HT1080 (cell line): Measurements from ENCODE around the gene NAB2. TPM values are rescaled to one million over a fixed set of nuclear protein-coding genes. Genes with fewer than 3 reads are reported as not detected.
A peak's percentile ranks its signal among the peaks of the same experiment; 100 is the strongest.
"Not testable (repeated sequence)": the region's sequence is repeated elsewhere in the genome, so short reads cannot be mapped to it uniquely, and the experiment has no call there.

Experiments used
- DNase-seq: peaks from one replicate; pipeline ENCODE4 v3.0.0-alpha.2; 2015; ENCODE audit warnings: low read depth
- total RNA-seq: library from RNA; depleted of rRNA; stranded (reverse); fragments of >200 nt; shearing (Covaris generic); gene quantifications from 2 replicates; pipeline ENCODE4 v1.2.3, GENCODE V29; 2014

The NAB2 gene
- total RNA-seq, 1 experiment from 2014 or later, result 27.4 TPM

GRCh38 chr12:57109207-57110103 lies 20.5 kb downstream of the NAB2 start:
- DNase-seq, result no peak

- DNase-seq, result peak; percentile 58
Observed at GRCh38 chr12:57110104-57111030, 21.5 kb downstream of the NAB2 start.

DNA sequence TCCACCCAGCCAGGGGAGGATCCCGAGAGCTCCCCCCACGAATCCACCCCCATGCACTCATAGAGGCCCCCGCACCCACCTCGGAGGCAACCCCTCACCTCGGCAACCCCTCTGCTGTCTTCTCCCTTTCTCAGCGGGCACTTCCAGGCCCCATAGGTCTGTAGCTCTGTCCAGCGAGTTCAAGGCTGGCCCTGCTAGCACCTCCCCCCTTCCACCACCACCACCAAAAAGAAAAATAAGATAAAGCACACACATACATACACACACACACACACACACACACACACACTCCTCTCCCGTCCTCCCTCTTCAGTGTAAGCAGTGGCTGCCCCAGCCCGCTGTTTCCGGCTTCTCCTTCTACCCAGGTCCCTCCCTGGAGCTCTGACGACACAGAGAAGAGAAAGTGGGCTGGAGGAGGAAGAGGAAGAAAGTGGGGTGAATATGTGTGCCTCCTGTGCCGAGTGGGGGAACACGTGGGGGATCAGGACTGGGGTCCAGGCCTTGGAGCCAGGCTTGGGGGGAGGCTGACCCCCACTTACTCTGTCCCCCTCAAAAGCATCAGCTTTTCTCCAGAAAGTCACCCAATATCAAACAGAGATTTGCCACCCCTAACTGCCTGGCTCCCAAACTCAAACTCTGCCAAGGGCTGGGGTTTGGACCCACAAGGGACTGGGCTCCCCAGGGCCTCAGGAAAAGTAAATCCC lies 22.3 kb downstream of the NAB2 start, which contains the start of gene STAT6:
Gene STAT6 (minus strand): TSS at position 332 of the 704 bp plus-strand sequence. CDS start 3,084 bp downstream, outside the sequence.
- peak; percentile 84 for DNase-seq

- DNase-seq, result no peak
Observed at GRCh38 chr12:57112492-57113294, 23.8 kb downstream of the NAB2 start.

DNA sequence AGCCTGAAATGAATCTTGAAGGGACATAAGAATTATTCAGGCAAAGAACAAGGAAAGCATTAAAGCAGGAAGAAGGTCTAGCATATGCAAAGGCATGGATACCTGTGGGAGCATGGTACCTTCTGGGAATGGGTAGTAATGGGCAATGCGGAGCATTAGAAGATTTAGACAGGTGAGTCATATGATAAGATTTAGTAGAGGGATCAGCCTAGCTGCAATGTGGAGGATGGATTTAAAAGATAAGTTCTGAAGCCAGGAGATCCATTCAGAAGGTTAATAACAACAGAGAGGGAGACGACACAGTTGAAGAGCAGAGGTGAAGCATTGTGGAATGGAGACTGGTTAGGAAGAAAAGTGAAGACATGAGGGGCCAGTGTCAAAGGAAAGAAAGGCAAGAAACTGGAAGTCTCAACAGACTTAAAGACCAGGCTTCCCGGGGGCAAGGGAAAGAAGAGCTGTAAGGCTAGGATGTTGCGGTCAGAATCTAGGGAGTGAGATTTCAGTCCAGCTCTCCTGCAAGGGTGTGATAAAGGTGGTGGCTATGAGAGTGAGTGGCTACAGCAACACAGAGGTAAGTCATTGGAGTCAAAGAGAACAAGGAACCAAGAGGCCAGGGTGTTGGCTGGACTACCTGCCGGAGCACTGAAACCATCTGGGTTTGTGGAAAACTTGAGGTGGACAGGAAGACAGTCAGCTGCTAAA lies 27.8 kb downstream of the NAB2 start:
- DNase-seq, result no peak

- peak; percentile 88 for DNase-seq
Observed at GRCh38 chr12:57118711-57119271, 29.9 kb downstream of the NAB2 start.

DNA sequence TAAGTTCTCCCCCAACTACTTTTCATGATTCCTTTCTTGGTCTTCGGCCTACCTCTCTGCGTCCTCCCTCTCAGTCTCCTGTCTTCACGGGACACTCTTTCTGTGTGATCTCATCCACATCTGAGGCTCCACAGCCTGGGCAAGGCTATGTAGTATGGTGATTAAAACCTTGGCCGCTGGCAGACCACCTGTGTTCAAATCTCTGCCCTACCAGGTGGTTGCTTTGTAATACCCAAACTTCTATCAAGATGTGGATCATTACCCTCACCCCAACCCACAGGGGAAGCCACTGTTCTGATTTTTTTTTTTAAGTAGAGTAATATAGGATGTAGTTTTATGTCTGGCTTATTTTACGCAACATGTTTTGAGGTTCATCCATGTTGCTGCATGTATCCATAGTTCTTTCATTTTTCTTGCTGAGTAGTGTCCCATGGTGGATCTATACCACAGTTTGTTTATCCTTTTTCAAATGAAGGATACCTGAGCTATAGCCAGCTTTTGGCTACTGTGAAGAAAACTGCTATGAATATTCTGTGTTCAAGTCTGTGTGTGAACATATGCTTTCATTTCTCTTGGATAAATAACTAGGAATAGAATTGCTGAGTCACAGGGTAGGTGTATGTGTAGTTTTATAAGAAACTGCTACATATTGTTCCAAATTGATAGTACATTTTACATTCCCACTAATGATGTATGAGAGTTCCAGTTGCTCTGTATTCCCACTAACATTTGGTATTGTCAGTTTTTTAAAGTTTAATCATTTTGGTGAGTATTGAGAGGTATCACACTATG lies 30.6 kb downstream of the NAB2 start:
- DNase-seq, result no peak

DNA sequence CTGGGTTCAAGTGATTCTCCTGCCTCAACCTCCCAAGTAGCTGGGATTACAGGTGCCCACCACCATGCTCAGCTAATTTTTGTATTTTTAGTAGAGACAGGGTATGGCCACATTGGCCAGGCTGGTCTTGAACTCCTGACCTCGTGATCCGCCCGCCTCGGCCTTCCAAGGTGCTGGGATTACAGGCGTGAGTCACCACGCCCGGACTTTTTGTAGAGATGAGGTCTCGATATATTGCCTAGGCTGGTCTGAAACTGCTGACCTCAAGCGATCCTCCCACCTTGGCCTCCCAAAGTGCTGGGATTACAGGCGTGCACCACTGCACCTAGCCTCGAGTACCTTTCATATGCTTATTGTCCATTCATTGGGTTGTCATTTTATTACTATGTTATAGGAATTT lies 31.8 kb downstream of the NAB2 start:
- not testable (repeated sequence) for DNase-seq

- DNase-seq, result no peak
Observed at GRCh38 chr12:57123813-57124212, 34.9 kb downstream of the NAB2 start.

- peak; percentile 64 for DNase-seq
Observed at GRCh38 chr12:57124261-57124877, 35.5 kb downstream of the NAB2 start.

DNA sequence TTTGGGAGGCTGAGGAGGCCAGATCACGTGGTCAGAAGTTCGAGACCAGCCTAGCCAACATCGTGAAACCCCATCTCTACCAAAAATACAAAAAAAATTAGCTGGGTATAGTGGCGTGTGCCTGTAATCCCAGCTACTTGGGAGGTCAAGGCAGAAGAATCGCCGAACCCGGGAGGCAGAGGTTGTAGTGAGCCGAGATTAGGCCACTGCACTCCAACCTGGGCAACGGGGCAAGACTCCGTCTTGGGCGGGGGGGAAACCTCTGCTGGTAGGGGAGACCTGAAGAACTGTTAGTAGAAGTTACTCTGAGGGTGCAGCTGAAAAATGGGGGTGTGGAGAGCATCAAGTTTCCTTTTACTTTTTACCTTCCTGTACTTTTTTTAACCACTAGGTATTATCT lies 37.1 kb downstream of the NAB2 start:
- no peak for DNase-seq

DNA sequence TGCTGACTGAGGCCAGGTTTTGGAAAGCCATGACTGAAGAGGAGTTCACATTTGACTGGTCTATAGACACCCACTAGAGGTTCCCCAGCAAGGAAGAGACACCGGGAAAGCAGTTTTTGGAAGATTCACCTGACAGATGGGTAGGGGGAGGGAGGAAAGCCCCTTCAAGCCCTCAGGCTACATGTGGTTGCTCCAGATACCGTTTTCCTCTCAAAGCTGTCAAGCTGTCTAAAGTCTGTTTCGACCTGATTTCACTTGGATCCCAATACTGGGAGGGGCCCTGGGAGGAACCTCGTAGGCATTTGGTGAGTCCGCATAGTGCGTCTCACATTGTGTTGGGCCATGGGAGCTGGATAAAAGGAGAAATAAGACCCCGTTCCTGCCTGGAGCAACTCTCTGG lies 37.6 kb downstream of the NAB2 start:
- DNase-seq, result no peak

DNA sequence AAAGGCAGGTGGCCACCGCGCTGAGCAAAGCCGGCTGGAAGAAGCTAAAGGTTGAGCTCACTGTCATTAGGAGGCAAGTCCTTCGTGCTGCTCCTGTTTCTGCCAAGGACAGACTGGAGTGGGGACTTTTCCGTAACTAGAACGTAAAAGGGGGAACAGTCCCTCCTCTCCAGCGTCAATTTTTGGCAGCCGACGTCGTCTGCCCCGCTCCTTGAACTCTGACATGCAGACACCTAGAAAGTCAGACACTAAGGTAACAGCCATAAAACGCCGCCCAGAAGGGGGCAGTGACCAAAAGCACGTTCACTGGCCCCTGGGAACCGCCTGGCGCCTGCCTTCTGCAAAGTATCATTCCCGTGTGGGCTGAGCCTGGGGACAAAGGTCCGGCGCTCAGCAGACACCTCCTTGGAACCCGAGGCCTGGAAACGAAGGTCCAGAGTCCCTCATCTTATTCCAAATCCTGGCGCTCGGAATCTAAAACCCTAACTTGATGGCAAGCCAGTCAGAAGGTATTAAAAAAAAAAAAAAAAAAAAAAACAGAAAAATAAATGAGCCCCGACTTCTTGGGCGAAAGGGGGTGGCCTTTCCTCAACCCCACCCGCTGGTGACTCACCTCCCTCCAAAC lies 38.3 kb downstream of the NAB2 start:
- peak; percentile 69 for DNase-seq

GRCh38 chr12:57127726-57128518 lies 39.0 kb downstream of the NAB2 start, which contains the start of gene LRP1:
Gene LRP1, plus strand, starts transcription at chr12:57128483. Its CDS starts 482 bp downstream, at chr12:57128965.
- peak; percentile 80 for DNase-seq

DNA sequence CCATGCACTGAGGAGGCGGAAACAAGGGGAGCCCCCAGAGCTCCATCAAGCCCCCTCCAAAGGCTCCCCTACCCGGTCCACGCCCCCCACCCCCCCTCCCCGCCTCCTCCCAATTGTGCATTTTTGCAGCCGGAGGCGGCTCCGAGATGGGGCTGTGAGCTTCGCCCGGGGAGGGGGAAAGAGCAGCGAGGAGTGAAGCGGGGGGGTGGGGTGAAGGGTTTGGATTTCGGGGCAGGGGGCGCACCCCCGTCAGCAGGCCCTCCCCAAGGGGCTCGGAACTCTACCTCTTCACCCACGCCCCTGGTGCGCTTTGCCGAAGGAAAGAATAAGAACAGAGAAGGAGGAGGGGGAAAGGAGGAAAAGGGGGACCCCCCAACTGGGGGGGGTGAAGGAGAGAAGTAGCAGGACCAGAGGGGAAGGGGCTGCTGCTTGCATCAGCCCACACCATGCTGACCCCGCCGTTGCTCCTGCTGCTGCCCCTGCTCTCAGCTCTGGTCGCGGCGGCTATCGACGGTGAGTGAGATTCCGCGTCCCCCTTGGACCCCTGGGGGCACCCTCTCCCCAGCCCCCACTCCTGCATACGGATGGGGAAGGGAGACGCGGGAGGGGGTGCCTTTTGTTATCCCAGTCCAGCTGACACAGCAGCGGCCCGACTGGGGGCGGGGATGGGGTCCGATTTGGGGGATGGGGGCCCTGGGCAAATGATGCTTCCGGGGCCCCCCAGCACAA lies 39.8 kb downstream of the NAB2 start:
- DNase-seq, result no peak

DNA sequence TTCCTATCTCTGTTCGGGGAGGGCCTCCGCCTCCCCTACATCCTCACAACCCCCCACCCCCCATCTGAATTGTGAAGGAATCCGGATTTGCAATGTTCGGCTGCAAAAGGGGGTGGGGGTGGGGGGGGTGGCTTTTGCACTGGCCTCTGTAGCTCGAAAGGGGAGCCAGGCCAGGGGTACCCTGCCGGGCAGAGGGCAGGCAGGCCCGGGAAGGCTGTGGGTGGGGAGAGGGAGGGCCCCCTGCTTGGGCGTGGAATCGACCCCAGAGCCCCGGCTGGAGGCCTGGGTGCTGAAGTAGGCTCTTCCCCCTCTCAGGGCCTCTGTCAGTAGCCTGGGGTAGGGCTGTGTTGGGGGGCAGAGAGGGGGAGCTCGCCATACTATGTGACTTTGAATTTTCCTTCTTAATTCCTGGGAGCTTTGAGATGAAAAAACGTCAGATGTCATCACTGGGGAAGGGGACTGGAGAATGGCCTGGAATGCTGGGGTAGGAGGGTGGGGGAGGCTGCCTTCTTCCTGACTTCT lies 40.5 kb downstream of the NAB2 start:
- no peak for DNase-seq
